NCI-H345 treated with DMSO at 0.1 percent for 48 hours (cell line): ENCODE data around the gene S100A11.

Experiments
- DNase-seq: peaks from one replicate; lab custom pipeline; 2025; ENCODE audit not compliant: unreplicated experiment; lab: John Stamatoyannopoulos, UW

The S100A11 gene

DNA sequence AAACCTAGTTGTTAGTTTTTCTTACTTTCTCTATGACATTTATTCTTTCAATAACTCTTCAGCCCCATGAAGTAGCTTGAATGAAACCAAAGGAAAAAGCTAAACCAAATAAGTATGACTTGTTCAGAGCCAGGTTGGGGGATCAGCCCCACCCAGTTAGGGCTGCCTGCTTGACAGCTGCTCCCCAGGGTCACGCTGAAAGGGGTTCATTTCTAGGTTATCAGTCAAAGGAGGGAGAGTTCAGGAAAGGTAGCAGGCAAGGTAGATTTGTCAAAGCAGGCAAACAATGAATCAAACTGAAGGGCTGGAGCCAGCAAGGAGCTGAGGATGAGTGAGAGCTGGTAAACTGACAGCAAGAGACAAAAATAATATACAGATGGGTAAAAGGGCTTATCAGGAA is 3.1 kb upstream of the S100A11 start:
- no peak for DNase-seq

DNA sequence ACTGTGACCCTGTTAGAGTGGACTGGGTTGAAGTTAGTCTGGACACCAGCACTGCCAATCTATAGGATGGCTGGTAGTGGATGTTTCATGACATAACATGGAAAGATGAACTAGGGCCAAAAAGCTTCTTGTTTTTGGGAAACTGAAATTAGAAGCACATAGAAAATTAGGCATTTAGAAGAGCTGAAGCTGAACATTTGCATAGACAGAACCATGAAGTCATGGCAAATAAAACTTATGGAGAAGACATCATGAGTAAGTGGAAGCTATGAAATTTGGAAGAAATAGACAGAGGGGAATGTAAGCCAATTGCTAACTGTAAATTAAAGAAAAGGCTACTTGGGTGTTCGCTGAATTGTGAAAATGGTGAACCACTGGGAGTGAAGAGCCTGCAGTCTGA is 2.7 kb upstream of the S100A11 start:
- no peak for DNase-seq

DNA sequence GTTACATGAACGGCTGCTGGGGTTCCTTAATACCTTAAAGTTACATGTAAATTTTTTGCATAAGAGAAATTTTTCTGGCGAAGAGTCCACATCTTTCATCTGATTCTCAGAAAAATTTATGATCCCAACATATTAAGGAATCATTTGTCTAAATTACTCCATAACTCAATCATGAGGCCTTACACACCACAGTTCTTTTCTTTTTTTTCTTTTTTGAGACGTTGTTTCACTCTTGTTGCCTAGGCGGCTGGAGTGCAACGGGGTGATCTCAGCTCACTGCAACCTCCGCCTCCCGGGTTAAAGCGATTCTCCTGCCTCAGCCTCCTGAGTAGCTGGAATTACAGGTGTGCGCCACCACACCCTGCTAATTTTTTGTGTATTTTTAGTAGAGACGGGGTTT is 2.1 kb upstream of the S100A11 start:
- DNase-seq: no peak

DNA sequence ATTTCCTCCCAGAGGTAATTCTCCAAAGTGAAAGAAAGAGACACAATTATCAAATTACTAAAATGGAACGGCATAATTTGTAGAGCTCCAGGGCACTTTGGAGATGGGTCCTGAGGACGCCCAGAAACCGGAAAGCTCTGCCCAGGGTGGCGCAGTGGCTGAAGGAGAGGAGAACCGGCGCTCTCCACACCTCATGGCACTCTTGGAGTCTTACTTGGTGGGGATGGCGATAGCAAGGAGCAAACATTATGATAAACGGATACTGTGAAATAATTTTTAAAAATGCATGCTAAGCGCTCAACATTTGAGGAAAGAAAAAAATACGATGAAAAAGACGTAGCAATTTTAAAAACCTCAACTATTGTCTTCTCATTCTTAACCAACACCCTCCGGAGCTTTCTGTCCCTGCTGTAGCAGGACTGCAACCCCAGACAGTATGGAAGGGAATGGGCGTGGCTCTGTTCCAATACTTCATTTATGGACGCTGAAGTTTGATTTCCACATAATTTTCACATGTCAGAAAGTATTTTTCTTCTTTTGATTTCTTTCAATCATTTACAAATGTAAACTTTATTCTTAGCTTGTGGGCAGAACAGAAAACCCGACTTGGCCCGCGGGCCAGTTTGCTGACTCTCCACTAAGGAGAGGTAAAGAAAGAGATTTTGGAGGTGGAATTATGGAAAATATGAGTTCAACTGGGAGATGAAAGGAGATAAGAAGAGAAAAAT is 1.1 kb downstream of the S100A11 start:
- DNase-seq: no peak

DNA sequence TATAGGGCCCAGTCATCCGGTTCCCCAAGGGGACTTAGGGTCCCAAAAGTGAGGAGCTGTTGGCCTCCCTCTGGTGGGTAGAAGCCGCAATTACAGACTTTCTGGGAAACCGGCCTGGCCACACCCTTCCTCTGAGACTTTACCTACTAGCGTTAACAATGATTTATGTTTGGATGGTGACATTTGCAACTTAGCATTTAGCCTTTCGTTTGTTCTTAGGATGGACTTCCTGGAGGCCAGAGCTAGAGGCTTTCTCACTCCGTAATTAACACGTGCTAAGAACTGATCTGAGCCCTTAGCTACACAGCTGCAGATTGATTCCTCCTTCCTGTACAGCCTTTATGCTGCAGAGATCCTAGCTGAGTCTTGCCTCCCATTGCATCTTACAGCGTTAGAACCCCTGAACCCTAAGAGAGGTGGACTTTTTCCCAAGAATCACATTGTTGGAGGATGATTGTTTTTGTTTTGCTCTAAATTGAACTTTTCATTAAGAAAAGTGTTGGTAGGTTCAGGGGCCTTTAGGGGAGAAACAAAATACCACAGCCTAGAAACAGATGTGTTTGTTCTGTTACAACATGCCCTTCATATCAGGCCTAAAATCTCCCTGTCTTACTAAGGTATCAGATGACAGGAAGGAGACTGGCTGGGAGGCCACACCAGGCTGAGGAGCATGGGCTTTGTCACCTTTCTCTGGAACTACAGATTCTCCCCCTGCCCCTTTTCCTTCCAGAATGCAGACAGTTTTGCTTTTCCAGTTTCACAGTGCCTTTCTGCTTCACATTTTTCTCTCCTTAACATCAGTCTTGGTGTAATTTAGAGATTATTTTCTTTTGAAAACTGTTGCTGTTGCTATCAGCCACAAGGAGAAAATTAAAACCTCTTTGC is 1.9 kb downstream of the S100A11 start:
- no peak for DNase-seq

DNA sequence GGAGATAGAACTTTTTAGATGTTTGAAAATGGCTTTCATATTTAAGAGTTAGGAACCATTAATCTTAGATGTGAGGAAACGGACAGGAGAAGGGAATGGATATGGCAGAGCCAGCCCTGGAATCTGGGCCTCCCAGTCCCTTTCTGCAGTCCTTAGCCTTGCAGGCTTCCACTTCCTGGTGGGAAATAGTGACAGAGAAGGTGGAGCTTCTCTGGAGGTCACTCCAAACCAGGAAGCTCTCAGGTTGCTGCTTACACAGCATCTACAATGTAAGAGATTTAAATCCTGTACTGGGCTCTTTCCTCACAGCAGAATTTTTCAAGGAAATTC is 2.5 kb downstream of the S100A11 start:
- DNase-seq: no peak

DNA sequence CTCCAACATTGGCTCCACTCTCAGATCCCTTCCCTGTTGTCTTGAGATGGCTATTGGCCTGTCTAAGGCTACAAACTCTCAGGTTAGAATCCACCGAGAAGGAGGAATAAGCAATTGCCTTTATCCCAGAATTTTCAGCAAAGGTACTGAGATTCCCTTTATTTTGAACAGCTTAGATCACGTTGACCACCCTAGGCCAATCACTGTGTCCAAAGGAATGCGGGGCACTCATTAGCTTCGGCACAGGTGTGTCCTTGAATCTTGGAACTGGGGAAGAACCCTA is 6.9 kb downstream of the S100A11 start:
- no peak for DNase-seq

DNA sequence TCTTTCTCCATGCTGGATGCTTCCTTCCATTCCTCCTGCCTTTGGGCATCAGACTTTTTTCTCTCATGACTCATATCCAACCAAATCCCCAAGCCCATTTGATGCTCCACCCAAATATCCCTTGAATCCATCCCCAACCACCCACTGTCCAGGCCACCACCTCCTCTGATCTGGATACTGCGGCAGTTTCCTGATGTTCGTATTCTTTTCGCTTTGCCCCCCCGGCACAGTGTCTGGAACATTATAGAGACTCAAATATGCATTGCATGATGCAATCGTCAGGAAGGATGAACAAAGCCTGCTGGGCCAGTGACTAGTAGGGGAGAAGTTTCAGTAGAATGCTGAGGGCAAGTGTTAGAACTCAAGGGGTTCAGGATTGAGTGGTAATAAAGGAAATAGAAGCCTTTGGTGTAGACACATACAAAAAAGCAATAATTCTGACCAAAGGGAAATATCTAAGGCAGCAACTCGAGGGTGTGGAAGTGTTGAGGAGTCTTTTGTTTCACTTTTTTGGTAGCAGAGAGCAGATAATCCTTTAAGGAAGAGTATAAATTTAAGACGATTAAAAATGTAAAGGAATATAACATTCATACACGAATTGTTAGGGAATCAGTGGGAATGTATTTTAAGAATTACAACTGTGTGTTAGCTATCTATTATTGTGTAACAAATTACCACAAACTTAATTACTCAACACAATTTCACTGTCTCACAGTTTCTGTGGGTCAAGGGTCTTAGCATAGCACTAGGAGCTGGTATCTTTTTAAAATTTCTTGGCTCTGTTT is 7.5 kb downstream of the S100A11 start:
- DNase-seq: no peak

DNA sequence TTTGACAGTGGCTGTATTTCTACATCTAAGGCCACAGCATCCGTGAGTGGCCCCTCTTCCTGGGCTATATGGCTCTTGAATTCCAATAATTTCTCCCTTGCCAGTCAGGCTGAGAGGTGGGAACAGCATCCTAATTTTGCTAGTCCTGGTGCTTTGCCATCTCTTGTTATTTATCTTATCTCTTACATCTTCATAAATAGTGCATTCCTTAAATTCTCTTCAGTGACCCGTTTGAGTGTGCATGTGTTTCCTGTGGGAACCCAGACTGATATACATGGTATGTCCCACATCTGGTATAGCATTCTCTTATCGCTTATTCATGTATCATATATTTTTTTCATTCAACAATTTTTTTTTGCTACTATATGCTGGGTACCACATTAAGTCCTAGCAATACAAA is 9.9 kb downstream of the S100A11 start:
- DNase-seq: no peak

DNA sequence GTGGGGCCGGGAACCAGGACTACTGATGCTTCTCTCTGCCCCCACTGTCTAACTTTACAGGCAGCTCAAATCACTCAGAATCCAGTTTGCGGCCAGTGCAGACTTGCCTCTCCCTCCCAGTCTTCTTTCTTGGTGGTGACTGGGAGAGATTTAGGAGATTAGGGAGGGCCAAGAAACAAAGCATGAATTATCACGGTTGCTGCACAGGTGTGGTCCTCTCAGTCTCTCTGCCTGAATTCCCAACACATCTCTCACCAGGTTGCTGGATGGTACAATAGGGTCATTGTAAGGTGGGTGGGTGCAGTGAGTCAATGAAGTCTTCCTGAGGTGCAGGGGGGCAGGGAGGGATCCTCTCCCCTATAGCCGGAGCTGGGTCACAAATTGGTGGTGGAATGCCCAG is 12.6 kb downstream of the S100A11 start:
- DNase-seq: no peak

DNA sequence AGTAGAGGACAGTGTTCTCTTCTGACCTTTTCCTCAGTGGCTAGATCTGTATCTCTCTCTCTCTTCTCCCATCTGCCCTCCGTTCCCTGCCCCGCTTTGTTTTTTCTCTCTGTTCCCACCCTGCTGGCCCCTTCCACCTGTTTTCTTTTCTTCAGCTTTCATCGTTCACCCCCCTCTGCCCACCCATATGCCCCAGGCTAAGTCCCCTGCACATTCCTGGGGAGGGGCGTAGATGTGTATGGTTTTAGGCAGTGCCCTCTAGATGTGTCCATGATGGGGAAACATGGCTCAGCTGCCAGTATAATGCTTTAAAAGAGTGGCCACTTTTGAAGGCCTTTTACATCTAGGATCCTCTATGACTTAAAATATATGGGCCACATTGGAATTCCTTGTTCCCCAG is 13.6 kb downstream of the S100A11 start:
- DNase-seq: no peak

DNA sequence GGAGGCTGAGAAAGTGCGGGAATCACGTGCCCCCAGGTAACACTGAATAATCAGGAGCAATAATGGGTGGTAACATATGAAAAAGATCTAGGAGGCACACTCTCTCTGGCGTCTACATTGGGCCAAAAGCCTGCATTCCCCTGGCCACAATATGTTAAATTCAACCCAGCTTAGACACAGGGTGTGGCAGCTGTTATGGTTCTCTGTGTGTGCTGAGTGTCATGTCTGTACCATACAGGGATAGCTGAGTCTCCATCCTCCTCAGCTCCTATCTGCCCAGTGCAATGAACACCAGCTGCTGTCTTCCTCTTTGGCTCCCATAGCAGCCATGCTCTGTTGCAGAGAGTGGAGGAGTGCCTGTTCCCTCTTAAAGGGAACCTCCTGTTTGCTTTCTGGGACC is 14.3 kb downstream of the S100A11 start:
- no peak for DNase-seq

DNA sequence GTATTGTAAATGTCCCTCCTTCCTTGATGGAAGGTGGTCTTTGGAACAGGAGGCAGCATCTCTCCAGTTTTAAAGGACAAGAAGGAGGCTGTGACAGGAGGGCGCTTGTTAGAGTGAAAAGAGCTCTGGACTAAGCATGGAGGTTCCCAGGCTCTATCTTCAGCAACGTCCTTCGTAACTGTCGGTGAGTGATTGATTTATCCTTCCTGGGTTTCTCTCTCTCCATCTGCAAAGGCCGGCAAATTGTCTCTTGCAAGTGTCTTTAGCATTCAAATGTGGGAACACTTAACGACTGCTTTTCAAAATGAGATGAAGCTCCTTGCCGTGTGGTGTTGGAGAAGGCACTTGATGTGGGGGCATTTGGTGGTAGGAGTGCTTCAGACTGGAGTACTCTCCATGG is 15.2 kb downstream of the S100A11 start:
- no peak for DNase-seq

DNA sequence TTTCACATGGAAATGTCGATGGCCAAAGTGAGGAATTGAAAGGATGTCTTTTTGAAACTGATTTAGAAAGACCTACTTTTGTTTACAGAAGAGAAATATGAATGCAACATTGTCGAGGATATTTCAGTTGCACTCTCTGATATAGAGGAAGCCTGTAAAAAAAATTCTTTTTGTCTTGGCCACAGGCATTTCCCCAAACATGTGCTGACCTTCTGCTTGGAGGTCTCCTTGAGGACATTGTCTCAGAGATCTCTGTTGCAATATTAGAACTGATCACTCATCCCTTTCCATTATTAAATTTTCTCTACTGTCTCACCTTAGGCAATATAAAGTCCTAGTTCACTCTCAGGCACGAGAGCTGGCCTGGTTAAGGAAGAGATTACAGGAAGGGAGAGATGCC is 16.0 kb downstream of the S100A11 start:
- DNase-seq: no peak

DNA sequence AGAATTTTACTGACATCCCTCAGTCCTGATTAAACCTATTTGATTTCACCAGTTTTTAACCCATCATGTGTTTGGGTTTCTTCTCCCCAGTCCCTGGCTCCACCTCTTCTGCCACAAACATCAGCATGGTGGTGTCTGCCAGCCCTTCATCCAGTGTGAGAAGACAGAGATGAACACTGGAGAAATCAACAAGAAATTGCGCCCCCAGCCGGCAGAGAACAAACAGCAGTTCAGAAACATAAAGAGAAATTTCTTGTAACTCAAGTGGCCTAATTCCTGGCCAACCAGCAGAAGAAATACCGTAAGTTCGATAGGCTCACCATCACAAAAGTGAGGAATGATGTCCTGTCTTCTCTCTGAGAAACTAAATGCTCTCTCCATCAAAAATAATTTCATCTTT is 18.3 kb downstream of the S100A11 start:
- DNase-seq: no peak

DNA sequence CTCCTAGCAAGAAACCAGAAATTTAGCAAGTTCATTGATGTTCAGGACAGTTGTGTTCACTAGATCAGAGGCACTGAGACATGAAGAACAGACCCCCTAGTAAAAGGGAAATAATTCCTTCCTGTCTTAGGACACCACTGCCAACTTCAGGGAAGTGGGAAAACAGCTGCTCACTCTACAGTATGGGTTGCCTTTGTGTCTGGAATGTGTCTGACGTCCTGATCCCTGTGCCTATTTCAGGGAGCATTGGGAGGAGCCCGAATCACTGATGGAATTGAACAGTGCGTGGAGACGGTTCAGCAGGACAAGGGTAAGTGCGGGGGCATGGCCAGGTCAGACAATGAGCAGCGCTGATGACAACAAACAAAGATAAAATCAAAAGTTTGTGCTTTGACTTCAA is 21.0 kb downstream of the S100A11 start:
- no peak for DNase-seq

DNA sequence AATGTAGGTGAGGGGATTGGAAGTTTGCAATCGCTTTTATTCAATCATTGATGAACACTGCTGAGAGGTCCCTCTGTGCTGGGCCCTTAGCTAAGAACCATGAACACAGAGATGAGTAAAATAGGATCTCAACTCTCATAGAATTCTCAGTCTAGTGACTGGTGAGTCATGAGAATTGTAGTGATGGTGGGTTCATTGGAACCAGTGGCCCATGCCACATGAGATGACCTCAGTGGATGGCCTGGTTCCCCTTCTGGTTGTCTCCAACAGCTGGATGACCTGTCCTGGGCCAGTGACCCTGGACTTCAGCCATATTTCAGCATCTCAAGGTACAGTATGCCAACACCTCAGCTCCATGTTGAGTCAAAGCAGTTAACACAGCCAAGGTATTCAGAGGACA is 21.9 kb downstream of the S100A11 start:
- DNase-seq: no peak

DNA sequence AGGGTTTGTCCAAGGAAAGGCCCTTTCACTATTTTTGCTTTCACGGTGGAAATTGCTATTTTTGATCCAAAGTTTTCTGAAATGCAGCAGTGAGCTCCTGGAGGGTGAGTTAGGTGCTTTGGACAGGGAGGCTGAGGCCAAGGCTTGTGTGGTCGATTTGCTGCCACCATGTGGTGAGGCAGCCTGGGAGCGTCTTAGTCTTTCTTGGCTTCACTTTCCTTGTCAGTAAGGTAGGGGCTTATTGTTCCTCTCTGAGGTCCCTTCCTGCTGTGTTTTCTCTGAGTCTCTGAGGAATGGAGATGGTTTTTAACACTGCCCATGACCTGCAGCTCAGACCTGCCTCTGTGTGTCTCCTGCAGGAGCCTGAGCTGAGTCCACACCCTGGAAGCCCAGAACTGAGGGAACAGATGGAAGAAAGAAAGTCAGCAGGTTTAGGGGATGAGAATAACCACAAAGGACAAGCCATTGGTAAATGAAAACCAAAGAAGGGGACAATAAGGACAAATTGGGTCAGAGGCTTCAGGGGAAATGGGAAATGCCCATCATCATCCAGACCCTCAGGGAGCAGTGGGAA is 23.1 kb downstream of the S100A11 start:
- no peak for DNase-seq

DNA sequence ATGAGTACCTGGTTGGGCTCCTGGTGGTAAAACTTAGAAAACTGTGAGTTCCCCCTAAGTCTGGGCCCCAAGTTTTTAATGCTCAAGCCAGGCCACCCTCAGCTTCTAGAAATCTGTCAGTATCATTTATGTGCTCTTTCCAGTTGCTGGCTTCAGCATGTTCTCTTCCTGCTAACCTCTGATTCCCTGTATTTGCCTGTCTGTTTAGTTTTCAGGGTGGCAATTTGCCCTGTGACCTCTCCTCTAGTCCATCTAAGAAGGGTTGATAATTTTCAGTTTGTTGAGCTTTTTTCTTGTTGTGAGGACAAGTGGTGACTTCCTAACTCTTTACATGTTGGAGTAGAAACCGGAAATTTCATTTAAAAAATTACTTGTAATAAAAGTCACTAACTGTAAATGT is 27.1 kb downstream of the S100A11 start:
- DNase-seq: no peak

DNA sequence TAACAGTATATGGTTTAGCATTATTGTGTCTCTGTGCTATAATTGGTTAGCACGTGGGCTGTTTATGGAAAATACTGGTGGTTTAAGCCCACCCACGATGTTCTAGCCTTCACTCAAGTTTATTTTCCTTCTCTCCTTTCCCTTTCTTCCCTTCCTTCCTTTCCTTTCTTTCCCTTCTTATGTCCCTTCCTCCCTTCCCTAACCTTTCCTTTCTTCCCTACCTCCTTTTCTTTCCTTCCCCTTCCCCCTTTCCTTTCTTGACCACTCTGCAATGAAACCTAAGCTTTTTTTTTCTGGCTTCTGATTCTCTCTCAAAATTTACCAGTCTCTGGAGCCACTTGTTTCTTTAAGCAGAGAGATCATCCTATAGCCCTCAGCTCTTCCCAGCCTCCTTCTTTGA is 29.8 kb downstream of the S100A11 start:
- no peak for DNase-seq

DNA sequence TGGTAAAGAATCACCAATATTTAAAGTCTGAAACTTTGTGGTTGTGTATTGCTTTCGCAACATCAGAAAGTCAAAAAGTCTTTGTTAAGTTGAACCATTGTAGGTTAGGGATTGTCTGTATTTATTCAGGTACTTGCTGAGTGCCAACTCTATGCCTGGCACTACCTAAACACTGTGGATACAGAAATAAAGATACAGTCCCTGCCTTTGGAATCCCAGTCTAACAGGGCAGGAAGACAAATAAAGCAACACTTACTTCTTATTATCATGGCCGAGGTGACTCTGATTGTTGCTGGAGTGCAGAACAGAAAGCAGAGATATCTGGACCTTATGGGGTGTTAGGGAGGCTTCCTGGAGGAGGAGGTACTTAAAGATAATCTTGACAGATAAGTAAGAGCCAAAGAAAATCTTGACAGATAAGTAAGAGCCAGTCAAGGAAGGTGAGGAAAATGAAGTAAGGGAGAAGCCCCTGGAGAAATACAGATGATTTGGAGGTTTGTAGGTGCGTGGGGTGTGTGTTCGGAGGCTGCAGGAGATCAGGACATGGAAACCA is 31.4 kb downstream of the S100A11 start:
- DNase-seq: no peak
